ENCODE results near the gene RASSF9.

The RASSF9 gene

GRCh38 chr12:85836197-85837090, at the start of gene RASSF9:
TSS of gene RASSF9 (minus strand) at chr12:85836409. CDS start at chr12:85836201, 208 bp downstream.
- DNase-seq = no peak

- no peak for DNase-seq
Measured at GRCh38 chr12:85883763-85884162, 47.6 kb upstream of the RASSF9 start.

DNA sequence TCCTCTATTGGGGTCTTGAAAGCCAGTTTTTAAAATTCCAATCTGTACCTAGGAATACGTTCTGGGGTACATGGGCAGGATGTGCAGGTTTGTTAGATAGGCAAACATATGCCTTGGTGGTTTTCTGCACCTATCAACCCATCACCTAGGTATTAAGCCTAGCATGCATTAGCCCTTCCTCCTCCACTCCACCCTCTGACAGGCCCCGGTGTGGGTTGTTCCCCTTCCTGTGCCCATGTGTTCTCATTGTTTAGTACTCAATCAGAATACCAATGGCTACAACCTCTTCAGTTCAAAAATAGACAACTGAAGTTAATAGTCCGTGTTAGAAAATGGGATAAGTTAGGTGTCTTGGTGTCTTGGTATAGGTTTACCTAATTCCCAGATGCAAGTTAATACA, 41.2 kb upstream of the RASSF9 start:
- DNase-seq = no peak

DNA sequence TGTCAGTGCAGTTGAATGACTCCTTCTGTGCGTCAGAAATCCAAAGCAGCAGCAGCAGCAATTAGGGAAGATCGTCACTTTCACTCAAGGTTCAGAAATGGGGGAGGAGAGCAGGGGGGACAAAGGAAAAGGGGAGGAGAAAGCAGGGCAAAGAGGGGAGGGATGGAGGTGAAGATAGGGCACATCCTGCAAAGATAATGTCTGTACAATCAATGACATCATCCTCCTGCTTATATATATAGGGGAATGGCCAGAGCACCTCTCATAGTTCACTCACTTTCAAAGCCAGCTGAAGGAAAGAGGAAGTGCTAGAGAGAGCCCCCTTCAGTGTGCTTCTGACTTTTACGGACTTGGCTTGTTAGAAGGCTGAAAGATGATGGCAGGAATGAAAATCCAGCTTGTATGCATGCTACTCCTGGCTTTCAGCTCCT, 37.8 kb upstream of the RASSF9 start, which contains the start of gene NTS:
TSS of gene NTS (plus strand) at position 265 of the 431 bp plus-strand sequence. CDS start at position 374, 109 bp downstream.
- no peak for DNase-seq

- no peak for DNase-seq
Measured at GRCh38 chr12:85872497-85873091, 36.4 kb upstream of the RASSF9 start.

DNA sequence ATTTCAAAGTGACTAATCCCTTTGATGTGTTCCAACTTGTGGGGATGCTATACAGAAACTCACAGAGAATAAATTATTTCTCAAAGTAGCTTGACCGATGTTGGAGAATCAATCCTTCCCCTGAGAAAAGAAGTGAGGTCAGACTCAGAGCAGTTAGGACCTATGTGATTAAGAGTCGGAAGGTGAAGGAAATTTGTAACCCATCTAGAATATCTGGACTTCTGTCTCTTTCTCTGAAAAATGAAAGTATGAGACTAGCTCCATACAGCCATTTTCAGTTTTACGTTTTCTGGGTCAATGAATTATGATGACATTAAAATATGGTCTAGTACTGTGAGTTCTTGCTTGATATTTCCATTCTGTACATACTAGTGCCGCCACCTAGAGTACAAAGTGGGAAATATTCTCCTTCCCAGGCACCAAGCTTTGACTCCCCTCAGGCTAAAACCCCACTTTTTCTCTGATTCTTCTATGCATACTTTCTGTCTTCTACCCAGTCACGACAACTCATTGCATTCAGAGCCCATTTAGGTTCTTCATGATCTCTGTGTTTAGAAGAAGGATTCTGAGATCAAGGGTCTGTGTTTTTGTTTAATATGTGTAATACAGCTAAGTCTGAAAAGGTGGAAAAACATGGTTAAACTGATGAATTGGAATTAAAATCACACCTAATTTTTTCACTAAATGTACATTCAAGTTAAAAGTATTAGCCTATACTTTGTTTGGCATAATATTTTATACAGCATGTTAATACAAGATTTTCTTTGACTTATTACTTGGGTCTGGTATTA, 31.0 kb upstream of the RASSF9 start:
- no peak for DNase-seq

DNA sequence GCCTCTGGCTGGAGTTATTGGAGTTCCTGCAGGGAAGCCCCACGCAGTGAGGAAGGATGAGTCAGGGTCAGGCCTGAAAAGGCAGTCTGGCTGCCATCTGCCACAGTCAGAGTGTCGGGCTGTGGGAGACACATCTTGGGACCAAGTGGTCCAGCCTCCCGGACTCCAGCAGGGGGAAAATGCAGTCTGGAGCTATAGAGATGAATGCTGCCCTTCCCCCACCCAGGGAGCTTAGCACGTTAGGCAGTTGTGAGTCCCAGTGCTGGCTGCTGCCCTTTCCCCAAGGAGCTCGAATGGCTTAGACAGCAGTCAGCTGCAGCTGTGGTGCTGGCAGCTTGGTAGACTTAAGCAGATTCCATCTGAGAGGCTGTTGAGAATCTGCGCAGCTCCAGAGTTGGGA, 29.7 kb upstream of the RASSF9 start:
- DNase-seq = no peak

DNA sequence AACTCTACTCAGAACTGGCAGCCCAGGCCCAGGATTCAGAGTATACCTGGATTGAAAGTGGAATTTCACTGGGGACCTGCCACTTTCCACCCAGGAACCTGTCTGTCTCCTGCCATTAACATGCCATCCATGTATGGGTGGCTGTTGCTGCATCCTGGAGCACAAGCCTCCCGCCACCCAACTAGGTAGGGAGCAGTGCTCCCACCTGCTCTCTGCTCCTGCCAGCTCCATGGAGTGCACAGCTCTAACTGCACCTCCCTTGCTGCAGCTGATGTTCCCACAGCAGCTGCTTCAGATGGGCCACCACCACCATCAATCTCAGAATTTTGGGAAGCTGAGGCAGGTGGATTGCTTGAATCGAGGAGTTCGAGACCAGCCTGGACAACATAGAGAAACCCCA, 20.8 kb upstream of the RASSF9 start:
- DNase-seq = no peak

GRCh38 chr12:85855305-85855704, 19.1 kb upstream of the RASSF9 start:
- DNase-seq = no peak

DNA sequence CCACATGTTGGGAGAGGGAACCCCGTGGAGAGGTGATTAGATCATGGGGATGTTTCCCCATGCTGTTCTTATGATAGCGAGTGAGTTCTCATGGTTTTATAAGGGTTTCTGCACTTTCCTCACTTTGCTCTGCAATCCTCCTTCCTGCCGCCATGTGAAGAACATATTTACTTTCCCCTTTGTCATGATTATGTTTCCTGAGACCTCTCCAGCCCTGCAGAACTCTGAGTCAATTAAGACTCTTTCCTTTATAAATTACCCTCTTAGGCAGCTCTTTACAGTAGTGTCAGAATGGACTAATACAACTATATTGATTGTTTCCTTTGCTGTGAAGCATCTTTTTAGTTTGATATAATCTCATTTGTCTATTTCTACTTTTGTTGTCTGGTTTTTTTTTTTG, 13.1 kb upstream of the RASSF9 start:
- DNase-seq = no peak

- DNase-seq = no peak
Measured at GRCh38 chr12:85843606-85844310, 7.5 kb upstream of the RASSF9 start.

- DNase-seq = no peak
Measured at GRCh38 chr12:85835426-85836196, 598 bp downstream of the RASSF9 start.

DNA sequence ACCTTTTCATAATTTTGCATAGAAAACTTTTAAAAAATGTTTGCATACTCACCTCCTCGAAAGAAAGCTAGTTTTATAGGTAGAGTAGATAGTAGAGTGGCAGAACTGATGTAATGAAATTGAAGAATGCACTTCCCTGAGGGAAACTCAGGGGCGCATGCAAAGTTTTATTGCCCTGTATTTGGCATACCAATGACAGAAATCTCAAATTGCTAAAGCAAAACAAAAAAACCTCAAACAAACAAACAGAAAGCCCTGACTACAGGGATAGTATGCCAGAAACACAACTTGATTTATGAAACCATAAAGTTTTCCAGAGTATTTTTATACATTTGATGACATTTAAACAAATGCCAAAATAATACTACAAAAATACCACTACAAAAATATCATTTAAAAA, 1.8 kb downstream of the RASSF9 start:
- no peak for DNase-seq

DNA sequence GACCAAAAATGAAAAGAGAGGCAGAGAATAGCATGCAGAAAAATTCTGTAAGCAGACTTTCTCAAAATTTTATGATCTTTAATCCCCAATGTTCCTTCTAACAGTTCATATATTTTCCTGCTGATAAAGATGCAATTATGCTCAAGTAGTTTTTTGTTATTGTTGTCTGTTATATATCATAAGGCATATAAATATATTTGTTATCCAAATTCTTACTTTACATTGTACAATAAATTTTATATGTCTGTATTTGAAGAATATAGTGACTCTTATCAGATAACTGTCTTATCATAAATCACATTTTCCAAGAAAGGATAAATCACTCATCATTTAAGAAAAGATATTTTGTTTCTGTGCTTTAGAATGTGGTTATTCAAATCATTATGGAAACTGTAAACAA, 2.6 kb downstream of the RASSF9 start:
- DNase-seq = no peak

DNA sequence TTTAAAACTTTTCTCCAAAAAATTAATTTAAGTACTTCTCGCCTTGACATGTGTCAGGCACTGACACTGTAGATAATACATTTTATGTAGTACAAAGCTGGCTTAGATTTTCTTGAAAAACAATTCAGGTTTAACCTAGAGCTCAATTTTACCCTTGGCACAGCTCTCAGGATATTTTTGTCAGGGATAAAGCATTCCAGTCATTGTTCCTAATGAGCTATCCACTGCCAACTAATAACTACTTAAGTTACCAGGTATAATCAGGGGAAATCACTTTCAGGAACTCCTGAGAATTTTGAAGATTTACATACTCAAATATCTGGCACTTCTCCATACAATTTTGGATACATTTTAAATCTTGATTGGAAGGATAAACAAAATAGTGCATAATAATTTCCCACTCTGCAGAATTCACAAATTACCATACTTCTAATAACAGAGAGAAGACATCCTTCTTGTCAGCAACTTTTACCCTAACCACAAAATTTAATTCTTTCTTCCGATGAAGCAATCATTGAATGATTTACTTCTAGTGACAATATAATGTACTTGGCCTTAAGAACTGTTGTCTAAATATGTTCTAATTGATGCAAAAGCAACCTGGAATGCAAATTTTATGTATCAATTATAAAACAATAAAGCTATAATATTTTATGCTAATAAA, 4.8 kb downstream of the RASSF9 start:
- no peak for DNase-seq

GRCh38 chr12:85829391-85829790, 6.8 kb downstream of the RASSF9 start:
- no peak for DNase-seq

GRCh38 chr12:85828576-85828975, 7.6 kb downstream of the RASSF9 start:
- DNase-seq = no peak

GRCh38 chr12:85825746-85826145, 10.5 kb downstream of the RASSF9 start:
- no peak for DNase-seq

DNA sequence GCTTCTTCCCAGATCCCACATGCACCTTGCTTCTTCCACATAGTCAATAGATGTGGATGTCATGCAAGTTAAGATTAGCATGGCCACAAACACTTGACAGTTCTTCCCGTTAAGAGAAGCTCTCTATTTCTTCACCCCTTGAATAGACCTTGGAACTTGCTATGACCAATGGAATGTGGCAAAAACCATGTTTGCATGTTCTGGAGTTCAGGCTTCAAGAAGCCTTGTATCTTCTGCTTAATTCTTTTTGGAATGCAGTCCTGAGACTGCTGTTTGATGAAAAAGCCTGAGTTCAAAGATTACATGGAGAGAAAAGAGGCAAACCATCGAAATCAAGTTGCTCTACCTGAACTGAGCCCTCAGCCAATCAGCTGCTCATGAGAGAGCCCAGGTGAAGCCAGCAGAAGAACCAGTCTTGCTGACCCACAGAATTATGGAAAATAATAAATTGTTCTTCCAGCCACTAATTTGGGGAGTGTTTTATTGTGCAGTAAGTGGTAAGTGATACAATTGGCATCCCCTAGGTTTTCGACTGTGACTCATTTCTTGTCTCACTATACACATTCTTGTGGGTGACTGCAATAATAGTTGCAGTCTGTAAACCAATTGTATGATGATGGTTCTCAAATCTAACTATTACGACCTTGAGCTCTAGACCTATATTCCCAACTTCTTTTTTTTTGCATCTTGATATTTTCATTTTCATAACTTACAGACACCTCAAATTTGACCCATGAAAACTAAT, 12.6 kb downstream of the RASSF9 start:
- no peak for DNase-seq

- no peak for DNase-seq
Measured at GRCh38 chr12:85821759-85822158, 14.4 kb downstream of the RASSF9 start.

- DNase-seq = no peak
Measured at GRCh38 chr12:85821206-85821605, 15.0 kb downstream of the RASSF9 start.

Data from activated CD4-positive, CD25-positive, alpha-beta regulatory T cell treated with anti-CD3 and anti-CD28 coated beads, Interleukin-2, amount 50 U/mL, for 72 hours (primary cell).